HG03097 (cell line): ENCODE data around the gene CYB561A3.
"Not testable (repeated sequence)": the region's sequence is repeated elsewhere in the genome, so short reads cannot be mapped to it uniquely, and the experiment has no call there.

ENCODE experiments used
- ATAC-seq: cut with Tn5 transposase; IDR thresholded peaks from one replicate; pipeline ENCODE4 v1.9.1; 2021; ENCODE audit not compliant: unreplicated experiment, low FRiP score

Gene CYB561A3

GRCh38 chr11:61361741-61362541, at the start of gene CYB561A3, which contains the start of gene TMEM138:
TSS of gene CYB561A3 (minus strand) at chr11:61361882. CDS start at chr11:61356713, 5,169 bp downstream.
TSS of gene TMEM138 (plus strand) at chr11:61362374. CDS start at chr11:61364391, 2,017 bp downstream.
- ATAC-seq = peak; percentile 74

DNA sequence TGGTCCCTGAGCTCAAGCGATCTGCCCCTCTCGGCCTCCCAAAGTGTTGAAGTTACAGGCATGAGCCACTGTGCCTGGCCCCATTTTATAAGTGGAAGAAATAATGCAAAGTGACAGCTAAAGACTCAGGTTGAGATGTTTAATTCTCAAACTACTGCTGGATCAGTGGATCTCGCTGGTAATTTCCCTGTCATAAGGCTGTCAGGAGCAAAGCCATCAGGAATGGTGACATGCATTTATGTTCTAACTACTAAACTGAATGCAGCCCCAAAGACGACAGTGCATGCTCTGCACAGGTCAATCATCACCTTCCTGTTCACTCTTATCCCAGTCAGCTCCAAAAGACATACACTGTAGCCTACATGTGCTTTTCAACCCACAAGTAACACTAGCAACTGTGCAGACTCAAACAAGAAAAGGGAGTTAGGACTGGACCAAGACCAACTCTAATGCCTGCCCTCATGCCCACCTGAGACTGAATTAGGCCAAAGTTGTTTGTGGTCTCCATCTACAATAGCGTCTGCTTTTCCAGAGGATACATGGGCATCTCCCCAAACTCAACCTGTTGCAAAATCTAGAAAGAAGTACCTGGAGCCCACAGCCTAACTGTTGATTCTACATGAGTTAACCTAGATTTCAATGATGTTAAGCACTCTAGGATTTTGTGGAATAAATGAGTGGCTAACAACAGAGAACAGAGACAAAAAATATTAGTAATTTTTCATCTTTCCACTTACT, 45.5 kb upstream of the CYB561A3 start:
- no peak for ATAC-seq

DNA sequence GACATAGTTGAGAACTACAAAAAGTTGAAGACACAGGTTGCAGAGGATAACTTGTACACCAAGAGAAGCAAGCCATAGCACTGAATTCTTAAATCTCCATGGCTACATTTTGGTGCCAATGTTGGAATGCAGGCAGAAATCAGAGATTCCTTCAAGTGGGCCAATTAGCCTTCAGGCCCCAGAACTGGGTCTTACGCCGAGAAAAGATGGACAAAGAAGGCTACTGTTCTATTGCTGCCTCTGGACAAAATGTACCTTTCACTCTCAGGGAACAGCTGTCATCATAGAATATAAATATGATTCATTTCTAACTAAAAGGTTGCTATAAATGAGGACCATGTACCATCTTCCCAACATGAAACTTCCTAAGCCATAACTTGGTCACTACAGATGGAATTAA, 44.4 kb upstream of the CYB561A3 start:
- no peak for ATAC-seq

- ATAC-seq = no peak
Measured at GRCh38 chr11:61404641-61405040, 43.0 kb upstream of the CYB561A3 start.

- no peak for ATAC-seq
Measured at GRCh38 chr11:61404103-61404502, 42.4 kb upstream of the CYB561A3 start.

- no peak for ATAC-seq
Measured at GRCh38 chr11:61403658-61404057, 42.0 kb upstream of the CYB561A3 start.

DNA sequence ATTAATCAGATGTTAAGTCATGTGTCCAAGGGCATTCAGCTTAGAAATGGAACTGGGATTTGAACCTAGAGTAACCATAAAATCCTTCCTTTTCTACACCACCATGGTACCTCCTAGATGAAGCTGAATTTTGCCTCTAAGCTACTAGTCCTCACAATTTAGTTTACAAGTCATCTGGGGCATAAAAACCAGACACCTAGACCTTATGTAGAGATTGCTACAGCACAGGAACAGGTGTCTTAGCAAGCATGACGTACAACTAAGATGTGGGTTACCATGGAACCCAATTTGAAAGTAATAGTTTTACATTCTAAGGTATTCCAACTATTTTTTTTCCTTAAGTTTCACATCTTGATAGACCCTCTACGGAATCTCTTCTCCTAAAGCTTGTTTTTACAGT, 39.9 kb upstream of the CYB561A3 start:
- no peak for ATAC-seq

DNA sequence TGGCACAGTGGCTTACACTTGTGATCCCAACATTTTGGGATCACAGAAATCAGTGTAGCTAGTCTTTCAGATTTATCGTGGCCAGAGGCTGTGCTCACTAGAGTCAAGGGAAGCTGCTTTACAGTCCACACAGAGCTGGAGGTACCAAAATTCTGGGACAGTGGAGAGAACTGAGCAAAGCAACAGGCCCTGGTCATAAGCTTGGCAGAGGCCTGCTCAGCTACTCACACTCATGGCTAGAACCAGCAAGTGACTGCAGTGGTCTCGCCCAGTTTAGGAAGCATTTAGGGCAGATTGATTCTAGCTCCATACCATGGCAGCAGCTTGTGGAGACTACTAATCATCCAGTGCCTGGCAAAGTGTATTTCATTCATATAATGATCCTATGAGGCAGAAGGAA, 39.5 kb upstream of the CYB561A3 start:
- ATAC-seq = no peak

DNA sequence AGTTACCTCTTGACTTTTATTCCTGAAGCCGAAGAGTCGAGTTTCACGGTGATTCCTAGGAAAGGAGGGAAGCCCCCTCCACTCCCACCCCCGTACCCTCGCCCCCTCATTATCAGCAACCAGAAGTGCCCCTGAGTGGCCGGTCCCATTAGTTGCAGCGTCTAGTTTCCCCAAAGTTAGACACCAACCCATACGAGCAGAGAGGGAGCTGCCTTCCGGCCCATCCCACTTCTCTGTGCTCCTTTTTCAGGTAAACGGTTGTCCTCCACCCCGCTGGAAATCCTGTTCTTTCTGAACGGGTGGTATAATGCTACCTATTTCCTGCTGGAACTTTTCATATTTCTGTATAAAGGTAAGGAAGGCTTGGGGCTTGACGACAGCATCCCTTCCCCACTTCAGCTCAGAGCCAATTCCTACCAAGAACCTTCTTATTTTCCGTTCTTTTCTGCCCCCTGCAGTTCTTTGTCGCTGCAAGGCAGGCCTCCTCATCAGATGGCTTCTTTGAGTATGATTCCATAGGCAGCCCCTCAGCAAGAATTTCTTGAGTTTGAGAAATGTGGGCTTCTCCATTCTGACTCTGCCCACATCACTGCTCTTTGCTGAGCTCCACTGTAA, 31.4 kb upstream of the CYB561A3 start:
- no peak for ATAC-seq

DNA sequence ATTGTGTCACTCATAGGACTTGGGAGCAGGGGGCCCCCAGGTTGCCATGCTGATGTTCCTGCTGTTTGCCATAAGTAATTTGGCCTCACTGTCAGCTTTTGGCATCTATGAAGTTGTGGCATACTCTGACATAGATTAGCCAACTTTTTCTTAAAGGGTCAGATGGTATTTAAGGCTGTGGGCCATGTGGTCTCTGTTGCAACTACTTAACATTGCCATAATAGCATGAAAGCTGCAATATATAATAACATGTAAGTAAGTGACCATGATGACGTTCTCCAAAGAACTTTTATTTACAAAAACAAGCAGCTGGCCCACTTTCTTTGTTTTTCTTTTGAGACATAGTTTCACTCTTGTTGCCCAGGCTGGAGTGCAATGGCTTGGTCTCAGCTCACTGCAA, 28.5 kb upstream of the CYB561A3 start:
- no peak for ATAC-seq

GRCh38 chr11:61384271-61385242, 22.9 kb upstream of the CYB561A3 start:
- no peak for ATAC-seq

DNA sequence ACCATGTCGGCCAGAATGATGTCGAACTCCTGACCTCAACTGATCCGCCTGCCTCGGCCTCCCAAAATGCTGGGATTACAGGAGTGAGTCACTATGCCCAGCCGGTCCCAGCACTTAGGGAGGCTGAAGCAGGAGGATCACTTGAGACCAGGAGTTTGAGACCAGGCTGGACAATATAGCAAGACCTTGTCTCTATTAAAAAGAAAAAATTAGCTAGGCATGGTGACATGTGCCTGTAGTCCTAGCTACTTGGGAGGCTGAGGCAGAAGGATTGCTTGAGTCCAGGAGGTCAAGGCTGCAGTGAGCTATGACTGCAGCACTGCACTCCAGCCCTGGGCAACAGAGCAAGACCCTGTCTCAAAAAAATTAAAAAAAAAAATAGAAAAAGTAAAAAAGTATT, 22.2 kb upstream of the CYB561A3 start:
- not testable (repeated sequence) for ATAC-seq

DNA sequence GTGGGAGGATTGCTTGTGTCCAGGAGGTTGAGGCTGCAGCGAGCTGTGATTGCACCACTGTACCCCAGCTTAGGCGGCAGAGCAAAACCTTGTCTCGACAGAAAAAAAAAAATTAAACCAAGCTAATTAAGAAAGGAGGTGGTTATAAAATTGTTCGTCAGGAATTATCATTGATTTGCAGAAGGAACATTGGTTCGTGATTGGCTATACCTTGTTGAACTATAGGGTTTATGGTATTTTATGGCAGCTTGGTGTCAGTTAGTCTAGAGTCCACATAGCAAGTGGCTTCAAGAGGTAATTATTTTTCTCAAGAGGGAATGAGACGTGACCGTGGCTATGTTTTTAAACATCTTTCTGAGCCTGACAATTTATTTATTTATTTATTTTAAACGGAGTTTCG, 19.2 kb upstream of the CYB561A3 start:
- no peak for ATAC-seq

DNA sequence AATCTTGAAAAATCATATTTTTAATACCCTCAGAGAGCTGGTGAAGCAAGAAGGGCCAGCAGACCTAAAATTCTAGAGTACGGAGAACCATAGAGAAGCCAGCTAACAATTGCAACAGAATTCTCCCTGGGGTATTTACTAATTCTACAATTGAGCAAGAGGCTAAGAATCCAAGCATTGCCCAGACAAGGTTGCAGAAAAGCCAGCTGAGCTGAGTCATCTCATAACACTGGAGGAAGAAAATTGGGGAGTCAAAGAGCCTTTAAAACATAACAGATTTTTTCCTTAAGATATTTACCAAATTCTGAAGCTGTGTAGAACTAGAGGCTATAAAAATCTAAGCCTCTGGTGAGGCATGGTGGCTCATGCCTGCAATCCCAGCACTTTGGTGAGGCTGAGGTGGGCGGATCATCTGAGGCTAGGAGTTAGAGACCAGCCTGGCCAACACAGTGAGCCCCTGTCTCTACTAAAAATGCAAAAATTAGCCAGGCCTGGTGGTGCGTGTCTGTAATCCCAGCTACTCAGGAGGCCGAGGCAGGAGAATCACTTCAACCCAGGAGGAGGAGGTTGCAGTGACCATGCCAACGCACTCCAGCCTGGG, 17.1 kb upstream of the CYB561A3 start:
- no peak for ATAC-seq

GRCh38 chr11:61377461-61378160, 15.9 kb upstream of the CYB561A3 start:
- ATAC-seq = no peak

- ATAC-seq = no peak
Measured at GRCh38 chr11:61375761-61376108, 14.1 kb upstream of the CYB561A3 start.

GRCh38 chr11:61372659-61373420, 11.2 kb upstream of the CYB561A3 start:
- ATAC-seq = no peak

- no peak for ATAC-seq
Measured at GRCh38 chr11:61370349-61371005, 8.8 kb upstream of the CYB561A3 start.
